ENCODE measurements around the gene CBFA2T2.
"Not testable (repeated sequence)": the region's sequence is repeated elsewhere in the genome, so short reads cannot be mapped to it uniquely, and the experiment has no call there.

CBFA2T2 gene

GRCh38 chr20:33489495-33490022 is 337 bp upstream of the CBFA2T2 start:
- no peaks in the 10 kb centered on the region for H3K9me3 ChIP-seq (ENCODE audit: control insufficient read depth, low read length)
- H3K9ac ChIP-seq (ENCODE audit: low read length): peak overlapping the region; percentile 87
- H3K36me3 ChIP-seq (ENCODE audit: control insufficient read depth, insufficient read depth, low read length, severe bottlenecking): no peaks in the 10 kb centered on the region
- DNase-seq (ENCODE audit: low read depth): peak; percentile 99
- H3K27me3 ChIP-seq (replicated peaks; ENCODE audit: control insufficient read depth, insufficient read depth, low read length): no peaks in the 10 kb centered on the region
- peak overlapping the region; percentile 83 for H3K4me3 ChIP-seq (ENCODE audit: low read length)
- peaks cover 14% of the 10 kb centered on the region for H3K4me1 ChIP-seq (ENCODE audit: control insufficient read depth, insufficient read depth, low read length)

- H3K4me1 ChIP-seq (ENCODE audit: control insufficient read depth, insufficient read depth, low read length): peaks cover 14% of the 10 kb centered on the region
- H3K27me3 ChIP-seq (replicated peaks; ENCODE audit: control insufficient read depth, insufficient read depth, low read length): no peaks in the 10 kb centered on the region
- H3K4me3 ChIP-seq (ENCODE audit: low read length): peak overlapping the region; percentile 85
- peak; percentile 25 for DNase-seq (ENCODE audit: low read depth)
- H3K9ac ChIP-seq (ENCODE audit: low read length): peak overlapping the region; percentile 86
- H3K9me3 ChIP-seq (ENCODE audit: control insufficient read depth, low read length): no peaks in the 10 kb centered on the region
- H3K36me3 ChIP-seq (ENCODE audit: control insufficient read depth, insufficient read depth, low read length, severe bottlenecking): no peaks in the 10 kb centered on the region
Observed at GRCh38 chr20:33490934-33491656, 1.2 kb downstream of the CBFA2T2 start.

- DNase-seq (ENCODE audit: low read depth): no peak
- H3K27me3 ChIP-seq (replicated peaks; ENCODE audit: control insufficient read depth, insufficient read depth, low read length): no peaks in the 10 kb centered on the region
- no peaks in the 10 kb centered on the region for H3K9me3 ChIP-seq (ENCODE audit: control insufficient read depth, low read length)
- H3K9ac ChIP-seq (ENCODE audit: low read length): no peak overlapping the region
- no peak overlapping the region for H3K4me3 ChIP-seq (ENCODE audit: low read length)
- no peaks in the 10 kb centered on the region for H3K36me3 ChIP-seq (ENCODE audit: control insufficient read depth, insufficient read depth, low read length, severe bottlenecking)
- H3K4me1 ChIP-seq (ENCODE audit: control insufficient read depth, insufficient read depth, low read length): peaks cover 14% of the 10 kb centered on the region
Observed at GRCh38 chr20:33493076-33493766, 3.3 kb downstream of the CBFA2T2 start.

- H3K27me3 ChIP-seq (replicated peaks; ENCODE audit: control insufficient read depth, insufficient read depth, low read length); H3K9ac ChIP-seq (ENCODE audit: low read length); H3K36me3 ChIP-seq (ENCODE audit: control insufficient read depth, insufficient read depth, low read length, severe bottlenecking); DNase-seq (ENCODE audit: low read depth); H3K9me3 ChIP-seq (ENCODE audit: control insufficient read depth, low read length); H3K4me3 ChIP-seq (ENCODE audit: low read length): not testable (repeated sequence)
- H3K4me1 ChIP-seq (ENCODE audit: control insufficient read depth, insufficient read depth, low read length): peaks cover 12% of the 10 kb centered on the region
Observed at GRCh38 chr20:33496776-33497175, 6.9 kb downstream of the CBFA2T2 start.

GRCh38 chr20:33499355-33499754 is 9.5 kb downstream of the CBFA2T2 start:
- Histone ChIP-seq H3K27me3 (replicated peaks; ENCODE audit: control insufficient read depth, insufficient read depth, low read length) (no peaks in the 10 kb centered on the region), H3K9me3 (ENCODE audit: control insufficient read depth, low read length) (no peaks in the 10 kb centered on the region), H3K9ac (ENCODE audit: low read length) (no peak overlapping the region), H3K4me3 (ENCODE audit: low read length) (no peak overlapping the region), H3K4me1 (ENCODE audit: control insufficient read depth, insufficient read depth, low read length) (peaks cover 7% of the 10 kb centered on the region), H3K36me3 (ENCODE audit: control insufficient read depth, insufficient read depth, low read length, severe bottlenecking) (no peaks in the 10 kb centered on the region)
- DNase-seq (ENCODE audit: low read depth): peak; percentile 20

- H3K9ac ChIP-seq (ENCODE audit: low read length): no peak overlapping the region
- peaks cover 6% of the 10 kb centered on the region for H3K36me3 ChIP-seq (ENCODE audit: control insufficient read depth, insufficient read depth, low read length, severe bottlenecking)
- H3K27me3 ChIP-seq (replicated peaks; ENCODE audit: control insufficient read depth, insufficient read depth, low read length): no peaks in the 10 kb centered on the region
- H3K4me1 ChIP-seq (ENCODE audit: control insufficient read depth, insufficient read depth, low read length): peaks cover 7% of the 10 kb centered on the region
- no peaks in the 10 kb centered on the region for H3K9me3 ChIP-seq (ENCODE audit: control insufficient read depth, low read length)
- DNase-seq (ENCODE audit: low read depth): no peak
- H3K4me3 ChIP-seq (ENCODE audit: low read length): no peak overlapping the region
Observed at GRCh38 chr20:33501000-33501399, 11.1 kb downstream of the CBFA2T2 start.

- Histone ChIP-seq H3K9me3 (ENCODE audit: control insufficient read depth, low read length) (no peaks in the 10 kb centered on the region), H3K36me3 (ENCODE audit: control insufficient read depth, insufficient read depth, low read length, severe bottlenecking) (peaks cover 6% of the 10 kb centered on the region), H3K4me1 (ENCODE audit: control insufficient read depth, insufficient read depth, low read length) (peaks cover 7% of the 10 kb centered on the region), H3K4me3 (ENCODE audit: low read length) (no peak overlapping the region), H3K9ac (ENCODE audit: low read length) (no peak overlapping the region), H3K27me3 (replicated peaks; ENCODE audit: control insufficient read depth, insufficient read depth, low read length) (no peaks in the 10 kb centered on the region)
- no peak for DNase-seq (ENCODE audit: low read depth)
Observed at GRCh38 chr20:33503564-33503963, 13.7 kb downstream of the CBFA2T2 start.

- peak; percentile 15 for DNase-seq (ENCODE audit: low read depth)
- Histone ChIP-seq H3K4me3 (ENCODE audit: low read length) (no peak overlapping the region), H3K36me3 (ENCODE audit: control insufficient read depth, insufficient read depth, low read length, severe bottlenecking) (peaks cover 6% of the 10 kb centered on the region), H3K9me3 (ENCODE audit: control insufficient read depth, low read length) (no peaks in the 10 kb centered on the region), H3K9ac (ENCODE audit: low read length) (no peak overlapping the region), H3K27me3 (replicated peaks; ENCODE audit: control insufficient read depth, insufficient read depth, low read length) (no peaks in the 10 kb centered on the region), H3K4me1 (ENCODE audit: control insufficient read depth, insufficient read depth, low read length) (no peaks in the 10 kb centered on the region)
Observed at GRCh38 chr20:33506576-33506975, 16.7 kb downstream of the CBFA2T2 start.

- Histone ChIP-seq H3K9me3 (ENCODE audit: control insufficient read depth, low read length) (no peaks in the 10 kb centered on the region), H3K27me3 (replicated peaks; ENCODE audit: control insufficient read depth, insufficient read depth, low read length) (no peaks in the 10 kb centered on the region), H3K9ac (ENCODE audit: low read length) (no peak overlapping the region), H3K4me1 (ENCODE audit: control insufficient read depth, insufficient read depth, low read length) (no peaks in the 10 kb centered on the region), H3K36me3 (ENCODE audit: control insufficient read depth, insufficient read depth, low read length, severe bottlenecking) (peaks cover 6% of the 10 kb centered on the region), H3K4me3 (ENCODE audit: low read length) (no peak overlapping the region)
- no peak for DNase-seq (ENCODE audit: low read depth)
Observed at GRCh38 chr20:33507461-33507860, 17.6 kb downstream of the CBFA2T2 start.

- H3K36me3 ChIP-seq (ENCODE audit: control insufficient read depth, insufficient read depth, low read length, severe bottlenecking); H3K27me3 ChIP-seq (replicated peaks; ENCODE audit: control insufficient read depth, insufficient read depth, low read length); H3K9me3 ChIP-seq (ENCODE audit: control insufficient read depth, low read length); DNase-seq (ENCODE audit: low read depth); H3K9ac ChIP-seq (ENCODE audit: low read length); H3K4me3 ChIP-seq (ENCODE audit: low read length); H3K4me1 ChIP-seq (ENCODE audit: control insufficient read depth, insufficient read depth, low read length): not testable (repeated sequence)
Observed at GRCh38 chr20:33508015-33508414, 18.1 kb downstream of the CBFA2T2 start.

- H3K4me3 ChIP-seq (ENCODE audit: low read length); H3K9ac ChIP-seq (ENCODE audit: low read length); H3K27me3 ChIP-seq (replicated peaks; ENCODE audit: control insufficient read depth, insufficient read depth, low read length); H3K36me3 ChIP-seq (ENCODE audit: control insufficient read depth, insufficient read depth, low read length, severe bottlenecking); H3K4me1 ChIP-seq (ENCODE audit: control insufficient read depth, insufficient read depth, low read length); H3K9me3 ChIP-seq (ENCODE audit: control insufficient read depth, low read length); DNase-seq (ENCODE audit: low read depth): not testable (repeated sequence)
Observed at GRCh38 chr20:33509057-33509456, 19.2 kb downstream of the CBFA2T2 start.

All from adipocyte (in vitro differentiated cells).